T-helper 22 cell (primary cell): ENCODE measurements around the gene TMX3.

Experiments
- DNase-seq: peaks from one replicate; pipeline ENCODE4 v3.0.0-alpha.2; 2020; ENCODE audit warnings: low read depth

The TMX3 gene

GRCh38 chr18:68714712-68715496 lies at the start of gene TMX3:
TSS of gene TMX3 (minus strand) at chr18:68715108. CDS start at chr18:68714981, 127 bp downstream.
- peak; percentile 85 for DNase-seq

GRCh38 chr18:68764016-68764415 lies 49.1 kb upstream of the TMX3 start:
- no peak for DNase-seq

- DNase-seq, result no peak
Observed at GRCh38 chr18:68763083-68763482, 48.2 kb upstream of the TMX3 start.

- no peak for DNase-seq
Observed at GRCh38 chr18:68759308-68759707, 44.4 kb upstream of the TMX3 start.

GRCh38 chr18:68757126-68757525 lies 42.2 kb upstream of the TMX3 start:
- no peak for DNase-seq

- DNase-seq, result no peak
Observed at GRCh38 chr18:68742206-68742605, 27.3 kb upstream of the TMX3 start.

- no peak for DNase-seq
Observed at GRCh38 chr18:68740966-68741365, 26.1 kb upstream of the TMX3 start.

- no peak for DNase-seq
Observed at GRCh38 chr18:68739462-68739861, 24.6 kb upstream of the TMX3 start.

- DNase-seq, result no peak
Observed at GRCh38 chr18:68738564-68738963, 23.7 kb upstream of the TMX3 start.

- DNase-seq, result no peak
Observed at GRCh38 chr18:68735483-68736343, 20.8 kb upstream of the TMX3 start.

GRCh38 chr18:68734308-68734707 lies 19.4 kb upstream of the TMX3 start:
- DNase-seq, result no peak

- no peak for DNase-seq
Observed at GRCh38 chr18:68733707-68734106, 18.8 kb upstream of the TMX3 start.

GRCh38 chr18:68728081-68728700 lies 13.3 kb upstream of the TMX3 start:
- DNase-seq, result no peak

GRCh38 chr18:68727506-68727905 lies 12.6 kb upstream of the TMX3 start:
- DNase-seq, result no peak

- DNase-seq, result no peak
Observed at GRCh38 chr18:68725346-68725745, 10.4 kb upstream of the TMX3 start.

- DNase-seq, result no peak
Observed at GRCh38 chr18:68724021-68724420, 9.1 kb upstream of the TMX3 start.

GRCh38 chr18:68723539-68723938 lies 8.6 kb upstream of the TMX3 start:
- DNase-seq, result no peak

- no peak for DNase-seq
Observed at GRCh38 chr18:68722821-68723220, 7.9 kb upstream of the TMX3 start.

GRCh38 chr18:68721681-68722583 lies 7.0 kb upstream of the TMX3 start:
- no peak for DNase-seq

- no peak for DNase-seq
Observed at GRCh38 chr18:68714366-68714711, 569 bp downstream of the TMX3 start.

- no peak for DNase-seq
Observed at GRCh38 chr18:68713796-68714195, 1.1 kb downstream of the TMX3 start.

- DNase-seq, result no peak
Observed at GRCh38 chr18:68713131-68713530, 1.8 kb downstream of the TMX3 start.
